ENCODE data around the gene C16orf96.
A peak's percentile ranks its signal among the peaks of the same experiment; 100 is the strongest.

The C16orf96 gene

DNA sequence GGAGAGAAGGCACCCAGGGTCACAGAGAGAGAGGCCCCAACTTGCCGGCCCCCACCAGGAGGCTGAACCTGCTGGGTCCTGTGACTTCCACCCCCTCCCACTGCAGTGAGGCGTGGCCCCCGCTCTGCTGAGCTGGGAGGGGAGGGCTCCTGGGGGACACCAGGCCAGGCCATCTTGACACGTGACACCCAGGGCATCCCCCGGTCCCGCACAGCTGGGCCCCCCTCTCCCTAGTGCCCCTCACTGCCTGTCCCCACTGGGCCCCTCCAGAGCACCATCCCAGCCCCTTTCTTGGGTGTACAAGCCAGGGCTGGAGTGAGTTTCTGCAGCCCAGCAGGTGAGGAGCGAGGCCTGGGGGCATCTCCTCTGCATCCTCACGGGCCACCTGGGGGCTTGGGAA is 46.2 kb downstream of the C16orf96 start:
- no peak for DNase-seq

- DNase-seq, result no peak
Observed at GRCh38 chr16:4603624-4604170, 47.6 kb downstream of the C16orf96 start.

DNA sequence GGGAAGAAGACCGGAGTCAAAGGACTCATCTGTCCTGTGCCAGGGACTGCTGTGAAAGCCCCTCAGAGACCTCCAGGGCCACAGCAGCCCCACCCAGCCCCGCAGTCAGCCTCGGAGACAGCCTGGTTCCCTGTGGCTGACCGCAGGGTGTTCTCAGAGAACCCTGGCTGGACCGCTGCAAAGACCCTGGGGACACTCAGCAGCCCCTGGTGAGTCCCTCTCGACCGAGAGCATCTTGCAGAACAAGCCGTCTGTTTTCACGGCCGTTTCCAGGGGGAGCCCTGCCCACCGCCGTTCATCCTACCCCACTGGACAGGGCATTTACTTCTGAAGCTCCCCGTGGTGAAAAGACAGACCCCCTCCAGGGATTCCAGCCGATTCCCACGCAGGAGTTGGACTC is 48.3 kb downstream of the C16orf96 start:
- no peak for DNase-seq

- DNase-seq, result no peak
Observed at GRCh38 chr16:4606354-4606753, 50.2 kb downstream of the C16orf96 start.

DNA sequence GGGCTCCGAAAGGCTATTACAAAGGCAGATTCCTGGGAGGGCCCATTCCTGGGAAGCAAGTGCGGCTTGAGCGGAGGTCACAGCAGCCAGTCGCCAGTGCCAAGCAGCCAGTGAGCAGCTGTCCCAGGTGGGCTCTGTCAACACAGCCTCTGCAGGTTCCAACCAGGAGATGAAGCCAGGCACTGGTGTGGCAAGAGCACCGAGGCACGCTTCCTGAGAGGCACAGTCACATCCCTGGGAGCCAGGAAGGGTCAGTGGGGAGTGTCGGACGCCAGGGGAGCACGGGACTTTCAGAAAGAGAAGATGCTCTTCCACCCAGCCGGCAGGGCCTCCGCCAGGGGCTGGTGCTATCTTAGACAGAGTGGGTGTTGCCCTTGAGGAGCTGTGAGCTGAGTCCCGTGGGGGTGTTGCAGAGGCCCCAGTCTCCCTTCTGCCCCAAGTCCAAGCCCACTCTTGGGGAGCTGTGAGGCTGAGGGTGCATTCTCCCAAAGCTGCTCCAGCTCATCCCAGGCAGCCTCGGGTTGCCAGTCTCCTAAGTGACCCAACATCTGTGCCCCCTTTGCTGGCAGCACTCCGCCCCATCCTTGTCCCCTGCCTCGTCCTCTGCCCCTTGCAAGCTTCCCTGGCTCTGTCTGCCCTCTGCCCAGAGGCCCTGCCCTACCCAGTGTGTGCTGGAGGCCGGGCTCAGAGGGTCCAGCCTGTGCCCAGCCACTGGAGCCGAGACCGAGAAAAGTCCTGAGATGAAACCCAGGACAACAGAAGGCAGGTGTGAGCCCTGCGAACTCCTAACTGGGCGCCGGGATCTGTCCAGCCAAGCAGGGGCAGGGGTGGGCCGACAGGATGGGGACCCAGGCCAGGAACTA is 51.9 kb downstream of the C16orf96 start:
- no peak for DNase-seq

GRCh38 chr16:4608704-4608980 is 52.5 kb downstream of the C16orf96 start:
- no peak for DNase-seq

- no peak for DNase-seq
Observed at GRCh38 chr16:4609200-4610010, 53.3 kb downstream of the C16orf96 start.

DNA sequence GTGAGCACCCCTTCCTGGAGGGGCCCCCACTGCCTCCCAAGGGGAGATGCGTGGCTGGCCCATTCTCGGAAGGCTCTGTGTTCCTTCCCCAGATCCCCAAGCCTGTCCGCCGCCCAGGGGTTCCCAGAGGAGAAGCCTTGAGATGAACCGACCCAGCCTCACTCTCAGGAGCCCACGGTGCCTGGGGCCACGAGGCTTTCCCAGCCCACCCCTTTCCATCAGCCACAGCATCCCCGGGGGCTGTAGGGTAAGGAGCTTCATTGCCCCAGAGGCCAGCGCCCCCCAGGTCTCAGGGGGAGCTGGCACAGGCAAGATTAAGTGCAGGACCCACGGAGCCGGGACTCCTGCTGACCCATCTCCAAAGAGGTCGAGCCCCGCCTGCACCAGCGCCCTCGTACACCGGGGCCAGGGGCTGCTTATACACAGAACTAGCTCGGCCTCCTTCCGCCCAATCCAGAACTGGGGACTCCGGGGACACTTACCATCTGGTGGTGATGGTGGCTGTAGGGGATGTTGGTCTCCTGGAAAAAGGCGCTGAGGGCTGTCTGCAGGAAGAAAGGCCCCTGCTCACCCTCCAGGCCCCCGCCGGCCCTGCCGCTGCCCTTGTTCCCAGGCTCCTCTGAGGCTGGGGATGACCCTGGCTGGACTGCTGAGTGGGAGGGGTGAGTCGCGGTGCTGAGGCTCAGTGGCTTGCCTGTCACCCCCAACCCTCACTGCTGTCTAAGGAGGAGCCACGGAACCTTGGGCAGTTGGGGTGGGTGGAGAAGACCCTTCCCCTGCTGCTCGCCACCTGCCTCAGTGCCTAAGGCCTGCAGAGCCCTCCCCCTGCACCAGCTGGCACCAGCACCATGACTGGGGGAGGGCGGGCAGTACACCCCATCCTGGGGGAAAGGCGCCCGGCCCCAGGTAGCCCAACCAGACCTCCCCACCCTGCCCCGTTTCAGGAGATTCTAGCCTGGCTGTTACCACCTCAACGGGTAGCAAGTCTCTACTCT is 54.2 kb downstream of the C16orf96 start:
- DNase-seq, result no peak

DNA sequence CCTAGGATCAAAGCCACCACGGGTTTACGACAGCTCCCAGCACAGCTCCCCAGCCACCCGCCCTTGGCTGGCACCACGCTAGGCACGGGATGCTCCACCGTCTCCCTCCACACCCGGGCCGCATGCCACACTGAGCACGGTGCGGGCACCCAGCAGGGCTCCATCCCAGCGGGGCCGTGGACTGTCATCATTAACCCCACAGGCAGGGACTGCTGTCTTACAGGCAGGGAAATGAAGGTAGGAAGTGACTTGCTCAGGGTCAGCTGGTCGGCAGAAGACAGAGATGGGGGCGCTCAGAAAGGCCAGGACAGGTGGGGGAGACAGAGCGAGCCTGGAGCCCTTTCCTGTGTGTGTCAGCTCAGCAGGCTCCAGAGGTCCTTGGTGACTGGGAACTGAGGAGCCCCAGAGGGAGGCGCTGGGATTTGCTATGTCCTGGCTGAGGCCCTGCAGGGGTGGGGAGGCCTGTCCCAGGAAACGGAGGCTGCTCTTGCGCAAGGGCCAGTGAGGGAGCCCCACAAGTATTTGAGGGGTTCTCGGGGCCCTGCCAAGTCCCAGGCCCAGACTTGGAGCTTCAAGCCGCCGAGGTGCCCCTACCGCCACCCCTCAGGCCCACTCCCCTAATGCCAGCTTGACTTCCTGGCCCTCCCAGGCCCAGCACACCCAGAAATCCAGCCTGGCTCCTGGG is 55.3 kb downstream of the C16orf96 start:
- no peak for DNase-seq

GRCh38 chr16:4612474-4612931 is 56.4 kb downstream of the C16orf96 start:
- DNase-seq, result no peak

GRCh38 chr16:4612977-4613635 is 57.0 kb downstream of the C16orf96 start:
- DNase-seq, result no peak

DNA sequence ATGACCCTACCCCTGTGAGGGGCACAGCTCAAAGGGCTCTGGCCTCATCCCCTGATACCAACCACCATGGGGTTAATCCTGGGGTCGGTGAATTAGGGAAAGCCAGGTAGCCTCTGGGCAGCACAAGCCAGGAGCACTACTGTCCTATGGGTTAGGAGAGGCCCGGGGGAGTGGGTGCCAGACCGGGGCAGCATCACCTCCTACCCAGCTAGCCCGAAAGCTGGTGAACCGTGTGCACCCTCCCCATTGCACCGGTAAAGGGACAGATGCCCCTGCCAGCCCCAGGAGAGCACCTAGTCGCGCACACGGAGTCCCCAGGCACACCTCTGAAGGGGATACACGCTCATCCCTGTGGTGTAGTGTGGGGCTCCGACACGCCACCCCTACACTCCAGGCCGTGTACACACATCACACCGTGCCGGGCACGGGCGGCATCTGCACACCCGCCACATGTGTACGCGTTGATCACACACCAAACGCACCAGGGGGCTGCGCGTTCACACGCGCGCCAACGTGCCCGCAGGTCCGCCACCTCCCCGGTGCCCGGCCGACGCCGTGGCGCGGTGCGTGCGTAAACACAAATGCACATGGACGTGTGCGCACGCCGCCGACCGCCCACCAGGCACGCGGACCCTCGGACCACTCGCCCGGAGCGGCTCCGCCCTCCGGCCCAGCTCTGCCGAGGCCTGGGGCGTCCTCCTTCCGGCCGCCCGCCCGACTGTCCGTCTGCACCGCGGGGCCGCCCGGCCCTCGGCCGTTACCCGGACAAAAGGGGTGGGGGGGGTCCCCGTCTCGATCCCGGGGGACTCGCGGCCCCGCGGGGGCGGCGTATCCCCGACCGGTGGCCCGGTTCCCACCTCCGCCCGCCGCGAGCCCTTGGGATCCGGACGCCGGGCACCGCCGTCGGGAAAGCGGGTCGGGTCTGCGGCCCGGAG is 57.8 kb downstream of the C16orf96 start:
- peak in 3 of 6 experiments; percentile 10 to 27 (median 20) for DNase-seq

DNA sequence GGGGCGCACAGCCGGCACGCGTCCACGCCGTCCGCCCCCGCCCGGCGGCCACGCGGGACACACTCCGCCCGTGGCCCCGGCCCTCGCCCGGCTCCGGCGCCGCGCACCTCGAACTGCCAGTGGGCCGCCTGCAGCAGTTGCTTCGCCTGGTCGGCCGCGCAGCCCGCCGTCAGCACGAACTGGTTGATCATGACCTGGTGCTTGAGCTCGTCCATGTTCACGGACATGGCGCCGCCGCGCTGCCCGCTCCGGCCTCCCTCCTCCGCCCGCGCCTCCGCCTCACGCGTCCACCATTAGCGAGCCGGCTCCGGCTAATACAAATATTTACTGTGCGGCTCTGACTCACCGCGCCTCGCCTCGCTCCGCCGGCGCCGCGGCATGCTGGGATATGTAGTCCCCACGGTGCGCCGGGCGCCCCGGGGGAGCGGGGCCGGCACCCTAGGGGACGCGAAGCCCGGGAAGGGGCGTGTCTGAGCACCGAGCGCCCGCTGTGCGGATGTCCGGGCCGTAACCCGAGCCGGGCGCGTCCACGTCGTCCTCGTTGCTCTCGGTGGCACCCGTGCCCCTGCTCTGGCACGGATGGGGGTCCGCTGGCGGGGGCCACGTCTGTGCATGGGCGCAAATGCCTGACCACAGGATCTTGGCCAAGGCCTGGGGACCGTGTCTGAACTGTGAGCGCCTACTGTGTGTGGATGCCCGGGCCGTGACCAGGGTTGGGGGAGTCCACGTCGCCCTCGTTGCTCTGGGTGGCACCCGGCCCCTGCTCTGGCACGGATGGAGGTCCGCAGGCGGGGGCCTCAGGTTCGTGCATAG is 58.6 kb downstream of the C16orf96 start, which contains the start of gene UBALD1:
Gene UBALD1, minus strand, starts transcription at position 318 of the 813 bp plus-strand sequence. Its CDS starts 91 bp downstream, at position 227.
- peak; percentile 46 to 67 (median 54) for DNase-seq

GRCh38 chr16:4615384-4616046 is 59.4 kb downstream of the C16orf96 start:
- peak in 2 of 6 experiments; percentile 33 to 42 for DNase-seq

GRCh38 chr16:4616047-4616811 is 60.1 kb downstream of the C16orf96 start:
- DNase-seq, result peak; percentile 94 to 99 (median 98)

DNA sequence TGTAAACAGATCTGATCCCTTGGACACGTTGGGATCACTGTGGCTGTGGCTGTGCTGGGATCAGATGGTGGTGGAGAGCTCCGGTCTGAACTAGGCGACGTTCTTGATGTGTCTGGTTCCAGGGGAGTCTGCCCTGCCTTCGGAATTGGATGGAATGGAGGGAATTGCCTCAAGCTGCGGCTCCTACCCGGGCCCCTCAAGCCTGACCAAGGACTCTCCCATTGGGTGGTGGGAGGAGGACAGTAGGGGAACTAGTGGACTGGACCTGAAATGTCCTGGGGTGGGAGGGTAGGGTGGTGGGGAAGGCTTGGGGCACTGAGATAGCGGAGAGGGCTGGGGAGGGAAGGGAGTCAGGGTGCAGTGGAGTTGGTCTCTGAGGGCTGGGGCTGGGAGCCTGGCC is 61.7 kb downstream of the C16orf96 start:
- no peak for DNase-seq

- no peak for DNase-seq
Observed at GRCh38 chr16:4618645-4619418, 62.7 kb downstream of the C16orf96 start.

Measured in stimulated activated naive CD4-positive, alpha-beta T cell (primary cell).